NCI-H345 treated with DMSO at 0.1 percent for 48 hours (cell line): ENCODE results near the gene IL32.
"Not testable (repeated sequence)": the region's sequence is repeated elsewhere in the genome, so short reads cannot be mapped to it uniquely, and the experiment has no call there.

ENCODE experiments used
- DNase-seq: peaks from one replicate; lab custom pipeline; 2025; ENCODE audit not compliant: unreplicated experiment; lab: John Stamatoyannopoulos, UW

Gene IL32

DNA sequence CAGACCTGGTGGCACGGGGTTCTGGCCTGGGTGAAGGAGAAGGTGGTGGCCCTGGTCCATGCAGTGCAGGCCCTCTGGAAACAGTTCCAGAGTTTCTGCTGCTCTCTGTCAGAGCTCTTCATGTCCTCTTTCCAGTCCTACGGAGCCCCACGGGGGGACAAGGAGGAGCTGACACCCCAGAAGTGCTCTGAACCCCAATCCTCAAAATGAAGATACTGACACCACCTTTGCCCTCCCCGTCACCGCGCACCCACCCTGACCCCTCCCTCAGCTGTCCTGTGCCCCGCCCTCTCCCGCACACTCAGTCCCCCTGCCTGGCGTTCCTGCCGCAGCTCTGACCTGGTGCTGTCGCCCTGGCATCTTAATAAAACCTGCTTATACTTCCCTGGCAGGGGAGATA, 3.7 kb downstream of the IL32 start:
- not testable (repeated sequence) for DNase-seq

DNA sequence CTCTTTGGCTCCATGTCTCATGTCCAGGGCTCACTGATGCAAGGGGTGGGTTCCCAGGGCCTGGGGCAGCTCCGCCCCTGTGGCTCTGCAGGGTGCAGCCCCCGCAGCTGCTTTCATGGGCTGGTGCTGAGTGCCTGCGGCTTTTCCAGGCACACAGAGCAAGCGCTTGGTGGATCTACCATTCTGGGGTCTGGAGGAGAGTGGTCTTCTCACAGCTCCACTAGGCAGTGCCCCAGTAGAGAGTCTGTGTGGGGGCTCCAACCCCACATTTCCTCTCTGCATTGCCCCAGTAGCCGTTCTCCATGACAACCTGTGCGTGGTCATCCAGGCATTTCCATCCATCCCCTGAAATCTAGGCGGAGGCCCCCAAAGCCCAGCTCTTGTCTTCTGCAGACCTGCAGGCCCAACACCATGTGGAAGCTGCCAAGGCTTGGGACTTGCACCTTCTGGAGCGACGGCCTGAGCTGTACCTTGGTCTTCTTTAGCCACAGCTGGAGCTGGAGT, 5.2 kb downstream of the IL32 start:
- DNase-seq, result no peak

DNA sequence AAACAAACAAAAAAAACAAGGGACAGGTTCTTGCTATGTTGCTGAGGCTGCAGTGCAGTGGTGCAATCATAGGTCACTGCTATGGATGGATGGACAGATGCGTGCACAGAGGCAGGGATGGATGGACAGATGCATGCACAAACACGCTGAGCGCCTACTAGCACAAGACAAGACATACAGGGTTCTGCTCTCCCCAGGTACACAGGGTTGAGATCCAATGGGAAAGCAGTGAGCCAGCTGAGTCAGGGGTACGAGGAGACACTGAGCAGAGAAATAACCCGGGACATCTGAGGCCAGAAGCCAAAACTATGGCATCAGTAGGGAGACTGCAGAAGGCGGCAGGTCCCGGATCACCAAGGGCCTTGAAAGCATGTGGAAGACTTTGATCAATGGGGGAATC, 6.2 kb downstream of the IL32 start:
- no peak for DNase-seq

DNA sequence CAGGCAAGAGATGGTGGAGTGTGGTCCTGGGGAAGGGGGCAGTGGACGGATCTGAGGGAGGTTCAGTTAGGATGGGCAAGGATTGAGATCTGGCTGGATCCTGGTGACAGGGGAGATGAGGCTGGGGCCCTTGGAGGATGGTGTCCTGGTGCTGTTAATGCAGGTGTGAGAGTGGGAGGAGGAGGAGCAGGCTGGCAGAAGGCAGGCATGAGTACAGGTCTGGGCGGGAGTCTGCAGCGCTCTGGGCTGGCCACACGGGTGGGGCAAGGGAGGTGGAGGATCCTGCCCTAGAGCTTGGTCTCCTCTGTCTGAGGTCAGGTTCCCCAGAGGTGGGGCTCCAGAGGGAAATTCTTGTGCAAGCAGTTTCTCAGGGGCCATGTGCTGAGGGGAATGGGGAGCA, 6.7 kb downstream of the IL32 start:
- DNase-seq, result not testable (repeated sequence)

DNA sequence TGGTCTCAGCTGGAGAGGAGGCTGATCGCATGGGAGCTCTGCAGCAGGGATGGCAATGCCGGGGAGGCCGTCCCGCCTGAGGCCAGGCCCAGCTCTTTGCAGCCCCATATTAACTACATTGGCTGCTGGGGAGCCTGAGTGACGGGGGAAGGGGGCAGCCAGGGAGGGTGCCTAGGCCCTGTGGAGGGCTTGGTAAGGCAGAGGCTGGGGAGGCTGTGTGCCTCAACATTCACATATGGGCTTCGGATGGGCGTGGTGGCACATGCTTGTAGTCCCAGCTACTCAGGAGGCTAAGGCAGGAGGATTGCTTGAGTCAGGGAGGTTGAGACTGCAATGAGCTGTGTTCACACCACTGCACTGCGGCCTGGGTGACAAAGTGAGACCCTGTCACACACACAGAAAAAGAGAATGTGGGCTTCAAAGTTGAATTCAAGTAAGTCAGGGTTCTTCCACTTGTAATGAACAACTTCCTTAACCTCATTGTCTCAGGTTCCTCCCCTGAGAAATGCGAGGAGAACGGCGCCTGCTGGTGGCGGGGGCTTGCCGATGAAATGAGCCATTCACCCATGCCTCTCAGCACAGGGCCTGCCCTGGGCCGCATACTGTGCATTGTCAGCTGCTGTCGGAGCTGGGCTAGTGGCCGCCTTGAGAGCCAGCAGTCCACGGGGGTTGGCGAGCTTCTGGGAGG, 7.3 kb downstream of the IL32 start:
- not testable (repeated sequence) for DNase-seq

DNA sequence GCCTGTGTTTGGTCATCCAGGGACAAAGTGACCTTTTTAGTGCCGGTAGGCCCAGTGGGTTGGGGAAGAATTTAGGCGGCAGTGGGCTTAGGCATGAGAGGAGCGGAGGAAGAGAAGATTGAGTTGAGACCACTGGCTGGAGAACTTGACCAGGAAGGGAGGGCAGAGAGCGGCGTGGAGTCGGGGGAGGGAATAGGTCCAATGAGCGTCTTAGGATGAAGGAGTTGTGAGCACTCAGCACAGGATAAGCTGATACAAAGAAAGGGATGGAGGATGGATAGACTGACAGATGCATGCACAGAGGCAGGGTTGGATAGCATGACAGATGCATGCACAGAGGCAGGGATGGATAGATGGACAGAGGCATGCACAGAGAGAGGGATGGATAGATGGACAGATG, 8.0 kb downstream of the IL32 start:
- DNase-seq, result no peak

DNA sequence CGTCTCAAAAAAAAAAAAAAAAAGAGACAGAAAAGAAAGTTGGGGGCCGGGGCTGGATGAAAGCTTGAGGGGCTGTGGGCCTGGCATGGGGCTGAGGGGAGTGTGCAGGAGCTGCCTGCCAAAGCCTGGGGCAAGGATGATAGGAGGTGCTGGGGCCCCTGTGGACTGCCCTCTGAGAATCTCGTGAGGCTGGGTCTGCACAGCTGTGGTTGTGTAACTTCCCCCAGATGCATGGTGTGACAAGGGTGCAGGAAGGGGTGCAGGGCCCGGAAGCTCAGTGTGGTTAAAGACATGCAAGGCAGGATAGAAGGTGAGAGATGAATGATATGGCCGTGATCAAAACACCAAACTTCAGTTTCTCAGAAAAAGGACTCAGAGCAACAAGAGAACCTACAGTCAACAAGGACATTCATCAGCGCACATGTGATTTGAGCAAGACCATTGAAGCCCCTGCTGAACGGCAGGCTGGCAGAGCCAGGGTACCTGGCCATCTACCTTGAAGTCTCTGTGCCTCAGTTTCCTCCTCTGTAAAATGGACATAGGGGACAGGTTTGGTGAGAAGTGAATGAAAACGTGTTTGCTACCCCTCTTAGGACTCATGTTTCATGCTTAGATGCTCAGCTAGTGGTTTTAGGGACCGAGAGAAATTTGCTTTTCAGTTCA, 9.6 kb downstream of the IL32 start:
- no peak for DNase-seq

DNA sequence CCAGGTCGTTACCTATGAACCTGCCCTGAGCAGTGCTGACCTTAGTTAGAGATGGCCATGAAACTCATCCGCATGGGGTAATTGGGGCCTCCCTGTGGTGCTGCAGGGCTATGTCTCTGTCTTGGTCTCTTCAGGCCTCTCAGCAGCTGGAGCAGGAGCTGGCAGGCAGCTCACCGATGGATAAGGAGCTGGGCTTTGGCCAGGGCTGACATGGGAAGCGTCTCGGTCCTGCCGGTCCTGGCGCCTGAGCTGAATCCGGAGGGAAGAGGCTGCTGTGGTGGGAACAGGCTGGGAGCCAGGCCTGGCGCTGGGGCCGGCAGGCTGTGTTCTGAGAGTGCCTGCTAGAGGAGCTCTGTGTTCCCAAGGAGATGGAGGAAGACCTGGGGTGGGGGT, 10.1 kb downstream of the IL32 start:
- no peak for DNase-seq

DNA sequence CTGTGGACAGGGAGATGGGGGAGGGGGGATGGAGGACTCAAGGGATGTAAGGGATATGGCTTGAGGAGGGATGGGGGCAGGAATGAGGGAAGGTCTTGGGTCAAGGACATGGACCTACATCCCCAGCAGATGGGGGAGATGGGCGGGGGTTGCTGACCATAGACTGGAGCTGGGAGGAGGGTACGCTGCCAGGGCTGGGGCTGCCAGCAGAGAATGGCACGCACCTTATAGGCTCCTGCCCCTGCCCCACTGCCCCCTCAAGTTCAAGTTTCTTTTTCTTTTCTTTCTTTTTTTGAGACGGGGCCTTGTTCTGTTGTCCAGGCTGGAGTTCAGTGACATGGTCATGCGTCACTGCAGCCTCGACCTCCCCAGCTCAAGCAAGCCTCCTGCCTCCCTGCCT, 10.5 kb downstream of the IL32 start:
- not testable (repeated sequence) for DNase-seq

DNA sequence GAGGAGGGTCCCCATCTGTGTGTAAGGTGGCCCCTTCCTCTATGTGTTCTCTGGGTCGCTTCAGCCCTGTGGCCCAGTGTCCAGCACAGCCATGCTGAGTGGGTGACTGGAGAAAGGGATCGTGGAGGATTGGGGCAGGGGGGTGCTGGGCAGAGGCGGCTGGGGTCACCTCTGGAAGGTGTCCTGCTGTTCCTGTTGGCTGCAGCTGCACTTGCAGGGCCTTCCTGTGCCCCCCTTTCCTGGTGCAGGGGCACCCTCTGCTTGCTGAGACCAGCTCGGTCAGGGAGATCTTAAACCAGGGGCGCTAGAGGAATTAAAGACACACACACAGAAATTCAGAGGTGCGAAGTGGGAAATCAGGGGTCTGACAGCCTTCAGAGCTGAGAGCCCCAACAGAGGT, 11.1 kb downstream of the IL32 start:
- no peak for DNase-seq

DNA sequence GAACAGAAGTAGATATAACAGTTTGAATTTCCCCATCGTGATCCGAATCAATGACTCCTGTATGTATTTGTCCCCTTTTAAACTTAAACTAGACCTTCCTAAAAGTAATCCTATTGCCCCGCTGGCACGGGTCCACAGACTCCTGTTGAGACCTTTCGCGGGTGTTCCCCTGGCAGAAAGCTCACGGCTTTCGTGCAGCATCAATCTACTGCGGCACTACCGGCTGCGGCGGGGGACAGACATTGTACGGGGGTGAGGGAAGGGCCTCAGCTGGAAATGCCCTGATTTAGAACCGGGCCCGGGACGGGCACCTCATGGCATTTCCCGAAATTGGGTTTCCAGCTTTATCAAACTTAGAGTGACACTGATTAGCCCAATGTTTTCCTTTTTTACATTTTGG, 14.6 kb downstream of the IL32 start:
- DNase-seq, result no peak

DNA sequence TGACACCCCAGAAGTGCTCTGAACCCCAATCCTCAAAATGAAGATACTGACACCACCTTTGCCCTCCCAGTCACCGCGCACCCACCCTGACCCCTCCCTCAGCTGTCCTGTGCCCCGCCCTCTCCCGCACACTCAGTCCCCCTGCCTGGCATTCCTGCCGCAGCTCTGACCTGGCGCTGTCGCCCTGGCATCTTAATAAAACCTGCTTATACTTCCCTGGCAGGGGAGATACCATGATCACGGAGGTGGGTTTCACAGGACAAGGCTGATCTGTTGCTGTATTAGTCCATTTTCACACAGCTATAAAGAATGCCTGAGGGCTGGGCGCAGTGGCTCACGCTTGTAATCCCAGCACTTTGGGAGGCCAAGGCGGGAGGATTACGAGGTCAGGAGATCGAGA, 16.5 kb downstream of the IL32 start:
- DNase-seq, result not testable (repeated sequence)

DNA sequence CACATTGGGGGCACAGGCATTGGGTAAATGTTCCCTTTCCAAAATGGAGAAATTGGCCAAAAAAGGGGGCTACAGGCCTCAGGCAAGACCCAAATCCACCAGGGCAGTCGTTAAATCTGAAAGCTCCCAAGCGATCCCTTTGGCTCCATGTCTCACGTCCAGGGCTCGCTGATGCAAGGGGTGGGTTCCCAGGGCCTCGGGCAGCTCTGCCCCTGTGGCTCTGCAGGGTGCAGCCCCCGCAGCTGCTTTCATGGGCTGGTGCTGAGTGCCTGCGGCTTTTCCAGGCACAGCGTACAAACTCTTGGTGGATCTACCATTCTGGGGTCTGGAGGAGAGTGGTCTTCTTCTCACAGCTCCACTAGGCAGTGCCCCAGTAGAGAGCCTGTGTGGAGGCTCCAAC, 18.0 kb downstream of the IL32 start:
- DNase-seq, result not testable (repeated sequence)

DNA sequence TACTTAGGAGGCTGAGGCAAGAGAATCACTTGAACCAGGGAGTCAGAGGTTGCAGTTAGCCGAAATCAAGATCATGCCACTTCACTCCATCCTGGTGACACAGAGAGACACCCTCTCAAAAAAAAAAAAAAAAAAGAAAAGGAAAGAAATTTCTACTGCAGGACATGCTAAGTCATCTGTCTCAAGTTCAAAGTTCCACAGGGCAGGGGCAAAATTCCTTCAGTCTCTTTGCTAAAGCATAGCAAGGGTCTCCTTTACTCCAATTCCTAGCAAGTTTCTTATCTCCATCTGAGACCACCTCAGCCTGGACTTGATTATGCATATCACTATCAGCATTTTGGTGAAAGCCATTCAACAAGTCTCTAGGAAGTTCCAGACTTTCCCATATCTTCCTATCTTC, 19.1 kb downstream of the IL32 start:
- no peak for DNase-seq

DNA sequence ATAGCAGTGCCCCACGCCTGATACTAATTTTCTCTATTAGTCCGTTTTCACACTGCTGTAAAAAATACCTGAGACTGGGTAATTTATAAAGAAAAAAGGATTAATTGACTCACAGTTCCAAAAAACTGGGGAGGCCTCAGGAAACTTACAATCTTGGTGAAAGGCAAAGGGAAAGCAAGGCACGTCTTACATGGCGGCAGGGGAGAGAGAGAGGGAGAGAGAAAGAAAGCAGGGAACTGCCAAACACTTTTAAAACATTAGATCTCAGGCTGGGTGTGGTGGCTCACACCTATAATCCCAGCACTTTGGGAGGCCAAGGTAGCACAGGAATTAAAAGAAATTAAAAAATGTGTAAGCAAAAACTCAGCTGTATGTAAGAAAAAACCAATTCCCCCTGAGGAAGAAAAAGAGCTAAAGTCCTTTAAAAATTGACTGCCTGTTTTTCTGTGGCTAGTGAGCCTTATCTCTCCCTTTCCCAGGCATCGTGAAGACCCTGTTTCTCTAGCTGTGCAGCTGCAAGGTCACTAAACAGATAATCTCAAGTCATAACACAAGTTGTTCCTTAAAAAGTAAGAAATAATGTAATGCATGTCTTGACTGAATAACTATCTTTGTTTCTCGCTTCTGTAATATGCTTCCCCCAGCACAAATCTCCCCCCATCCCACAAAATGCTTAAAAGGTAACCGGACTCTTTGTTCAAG, 19.7 kb downstream of the IL32 start:
- no peak for DNase-seq

DNA sequence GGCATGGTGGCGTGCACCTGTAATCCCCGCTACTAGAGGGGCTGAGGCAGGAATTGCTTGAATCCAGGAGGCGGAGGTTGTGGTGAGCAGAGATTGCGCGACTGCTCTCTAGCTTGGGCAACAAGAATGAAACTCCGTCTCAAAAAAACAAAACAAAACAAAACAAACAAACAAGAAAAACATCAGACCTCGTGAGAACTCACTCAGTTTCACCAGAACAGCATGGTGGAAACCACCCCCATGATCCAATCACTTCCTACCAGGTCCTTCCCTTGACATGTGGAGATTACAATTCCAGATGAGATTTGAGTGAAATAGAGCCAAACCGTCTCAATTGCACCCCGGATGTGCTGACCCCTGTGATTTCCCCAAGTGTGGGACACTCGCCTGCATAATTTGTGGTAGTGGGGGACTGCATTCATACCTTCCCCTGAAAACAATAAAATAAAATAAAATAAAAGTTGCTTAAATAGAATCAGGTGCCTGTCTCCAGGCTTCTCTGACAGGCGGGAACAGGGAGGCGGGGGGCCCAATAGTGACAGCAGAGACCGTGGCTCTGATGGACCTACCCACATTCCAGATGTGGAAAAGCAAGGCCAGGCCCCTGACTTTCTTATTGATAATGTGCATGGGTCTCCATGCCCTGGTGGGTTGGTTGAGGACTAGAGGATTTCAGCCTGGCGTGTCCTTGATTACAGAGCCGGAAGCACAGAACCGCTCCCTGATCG, 20.6 kb downstream of the IL32 start:
- no peak for DNase-seq

DNA sequence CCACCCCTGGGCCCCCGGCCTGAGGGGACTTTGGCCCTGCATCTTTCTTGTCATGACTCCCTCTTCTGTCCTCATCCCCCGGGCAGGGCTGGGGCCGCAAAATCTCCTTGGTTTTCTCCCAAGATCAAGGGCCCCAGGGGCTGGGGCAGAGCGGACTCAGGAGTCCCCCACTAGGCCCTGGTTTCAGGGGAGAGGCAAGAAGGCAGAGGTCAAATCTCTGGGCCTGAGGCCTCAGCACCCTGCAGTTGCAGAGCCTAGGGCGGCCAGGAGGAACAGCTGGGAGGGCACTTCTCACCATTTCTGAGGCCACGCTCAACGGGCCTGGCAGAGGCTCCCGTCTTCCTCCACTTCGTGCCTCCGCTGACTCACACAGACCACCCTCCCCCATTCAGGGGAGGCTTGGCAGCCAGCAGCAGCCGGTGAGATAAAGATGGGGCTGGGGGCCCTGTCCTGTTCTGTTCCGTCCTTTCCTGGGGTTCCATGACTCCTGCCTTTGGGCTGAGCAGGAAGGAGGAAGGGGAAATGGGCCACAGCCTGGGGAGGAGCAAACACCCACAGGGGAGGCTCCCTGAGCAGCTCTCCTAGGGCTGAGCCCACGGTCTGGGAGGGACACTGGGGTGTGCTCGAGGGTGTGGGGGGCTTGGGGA, 21.3 kb downstream of the IL32 start:
- no peak for DNase-seq

DNA sequence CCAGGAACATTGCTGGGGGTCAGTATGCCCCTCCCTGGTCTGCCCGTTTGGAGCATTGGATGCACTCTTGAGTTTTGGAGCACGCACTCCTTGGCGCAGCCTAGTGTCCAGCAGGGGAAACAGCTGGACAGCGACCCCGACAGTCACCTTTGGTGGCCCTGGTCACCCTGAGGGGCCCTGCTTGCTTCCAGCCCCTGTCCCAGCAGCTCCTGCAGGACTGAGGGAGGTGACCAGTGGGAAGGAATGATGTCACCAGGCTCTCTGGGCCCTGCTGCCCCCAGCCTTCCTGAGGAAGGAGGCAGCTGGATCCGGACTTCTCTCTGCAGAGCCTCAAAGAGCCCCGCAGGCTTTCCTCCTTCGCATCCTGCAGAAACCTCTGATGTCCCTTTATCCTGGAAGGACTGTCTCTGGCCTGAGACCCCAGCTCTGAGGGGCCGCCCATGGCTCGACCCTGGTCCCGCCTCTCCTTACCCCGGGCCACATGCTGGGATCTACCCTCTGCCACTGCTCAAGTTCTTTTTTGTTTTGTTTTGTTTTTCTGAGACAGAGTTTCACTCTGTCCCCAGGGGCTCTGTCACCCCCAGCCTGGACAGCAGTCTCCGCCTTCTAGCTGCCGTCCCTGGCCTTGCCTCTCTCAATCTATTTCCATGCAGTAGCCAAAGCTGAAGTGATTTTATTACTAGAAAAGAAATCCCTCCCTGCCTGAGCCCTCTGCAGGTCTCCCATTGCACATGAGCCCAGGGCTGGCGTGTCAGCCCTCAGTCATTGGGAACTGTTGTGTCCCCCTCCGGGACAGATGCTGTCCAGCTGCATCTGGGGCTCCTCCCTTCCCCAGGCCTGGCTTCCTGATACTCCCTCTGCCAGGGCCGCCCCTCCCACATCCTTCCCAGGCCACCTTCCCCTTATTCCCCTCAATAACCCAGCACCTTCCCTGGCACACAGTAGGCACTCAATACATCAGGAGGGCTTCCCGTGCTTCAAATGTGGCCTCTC, 22.1 kb downstream of the IL32 start:
- DNase-seq, result no peak

DNA sequence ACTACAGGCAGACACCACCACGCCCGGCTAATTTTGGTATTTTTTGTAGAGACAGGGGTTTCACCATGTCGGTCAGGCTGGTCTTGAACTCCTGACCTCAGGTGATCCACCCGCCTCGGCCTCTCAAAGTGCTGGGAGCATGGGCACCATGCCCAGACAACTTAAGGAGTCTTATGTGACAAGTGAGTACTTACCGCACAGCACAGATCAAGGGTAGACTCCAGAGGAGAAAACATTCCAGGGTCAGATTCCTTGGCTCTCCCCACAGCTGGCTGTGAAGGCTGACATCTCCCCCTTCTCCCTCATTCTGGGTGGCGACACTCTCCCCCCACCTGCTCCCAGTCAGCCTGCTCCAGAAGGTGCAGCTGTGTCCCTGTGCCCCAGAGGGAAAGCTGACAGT, 23.0 kb downstream of the IL32 start:
- no peak for DNase-seq
